ENCODE measurements around the gene CLSTN2.

- no peak for TF ChIP-seq CTCF (IDR thresholded peaks at IDR 0.05; ENCODE audit: low read depth, low read length, missing input control)
- no peak for TF ChIP-seq YY1 (IDR thresholded peaks at IDR 0.05)
- no peak for TF ChIP-seq REST (IDR thresholded peaks at IDR 0.05)
- TF ChIP-seq JUND (IDR thresholded peaks at IDR 0.05) = no peak
- no peak for TF ChIP-seq RAD21 (IDR thresholded peaks at IDR 0.05)
- no peak for TF ChIP-seq MAX (IDR thresholded peaks at IDR 0.05)
- TF ChIP-seq RXRA (IDR thresholded peaks at IDR 0.05) = no peak
- no peak for TF ChIP-seq ATF3 (IDR thresholded peaks at IDR 0.05)
- TF ChIP-seq TAF1 (conservative IDR thresholded peaks at IDR 0.05) = no peak
- TF ChIP-seq SP1 (IDR thresholded peaks at IDR 0.05) = no peak
- TF ChIP-seq FOXA1 (IDR thresholded peaks at IDR 0.05) = no peak
- TF ChIP-seq ZBTB33 (IDR thresholded peaks at IDR 0.05) = no peak
- TF ChIP-seq HNF4G (IDR thresholded peaks at IDR 0.05) = no peak
- TF ChIP-seq GABPA (IDR thresholded peaks at IDR 0.05 in 1 of 2, conservative IDR thresholded peaks at IDR 0.05 in 1 of 2) = no peak
Observed at GRCh38 chr3:140523600-140523999, 588.6 kb downstream of the CLSTN2 start.
